HG03565 (cell line): ENCODE measurements around the gene CILP.

Source experiments
- ATAC-seq: cut with Tn5 transposase; IDR thresholded peaks from one replicate; pipeline ENCODE4 v1.9.1; 2021; ENCODE audit warnings: mild to moderate bottlenecking, moderate library complexity; ENCODE audit not compliant: unreplicated experiment

CILP gene

GRCh38 chr15:65163041-65163440 lies 48.2 kb downstream of the CILP start:
- no peak for ATAC-seq

- ATAC-seq = no peak
Observed at GRCh38 chr15:65156692-65157091, 54.6 kb downstream of the CILP start.

- no peak for ATAC-seq
Observed at GRCh38 chr15:65154720-65155119, 56.6 kb downstream of the CILP start.

- ATAC-seq = no peak
Observed at GRCh38 chr15:65147902-65148301, 63.4 kb downstream of the CILP start.

- no peak for ATAC-seq
Observed at GRCh38 chr15:65146438-65146837, 64.8 kb downstream of the CILP start.
